ENCODE results near the gene TSPOAP1.

Gene TSPOAP1

GRCh38 chr17:58316260-58316960, 12.2 kb downstream of the TSPOAP1 start:
- no peak for DNase-seq (ENCODE audit: low spot score)

- DNase-seq (ENCODE audit: low spot score), result no peak
These were observed 12.8 kb downstream of the TSPOAP1 start for GRCh38 chr17:58315750-58316149.

GRCh38 chr17:58315281-58315711, 13.3 kb downstream of the TSPOAP1 start:
- no peak for DNase-seq (ENCODE audit: low spot score)

GRCh38 chr17:58314706-58315015, 13.9 kb downstream of the TSPOAP1 start:
- DNase-seq (ENCODE audit: low spot score), result no peak

GRCh38 chr17:58313815-58314705, 14.5 kb downstream of the TSPOAP1 start:
- no peak for DNase-seq (ENCODE audit: low spot score)

- DNase-seq (ENCODE audit: low spot score), result no peak
These were observed 15.8 kb downstream of the TSPOAP1 start for GRCh38 chr17:58312829-58313228.

- DNase-seq (ENCODE audit: low spot score), result no peak
These were observed 16.5 kb downstream of the TSPOAP1 start for GRCh38 chr17:58312021-58312630.

GRCh38 chr17:58311429-58311894, 17.1 kb downstream of the TSPOAP1 start:
- no peak for DNase-seq (ENCODE audit: low spot score)

- DNase-seq (ENCODE audit: low spot score), result no peak
These were observed 17.8 kb downstream of the TSPOAP1 start for GRCh38 chr17:58310511-58311428.

- DNase-seq (ENCODE audit: low spot score), result no peak
These were observed 18.7 kb downstream of the TSPOAP1 start for GRCh38 chr17:58309918-58310259.

GRCh38 chr17:58308985-58309917, 19.3 kb downstream of the TSPOAP1 start:
- no peak for DNase-seq (ENCODE audit: low spot score)

- DNase-seq (ENCODE audit: low spot score), result no peak
These were observed 20.2 kb downstream of the TSPOAP1 start for GRCh38 chr17:58308173-58308984.

GRCh38 chr17:58307468-58308172, 21.0 kb downstream of the TSPOAP1 start:
- DNase-seq (ENCODE audit: low spot score), result no peak

- no peak for DNase-seq (ENCODE audit: low spot score)
These were observed 22.3 kb downstream of the TSPOAP1 start for GRCh38 chr17:58306131-58306951.

GRCh38 chr17:58305626-58306025, 23.0 kb downstream of the TSPOAP1 start:
- no peak for DNase-seq (ENCODE audit: low spot score)

- DNase-seq (ENCODE audit: low spot score), result no peak
These were observed 23.7 kb downstream of the TSPOAP1 start for GRCh38 chr17:58304750-58305486.

- DNase-seq (ENCODE audit: low spot score), result peak; percentile 86
These were observed 24.4 kb downstream of the TSPOAP1 start for GRCh38 chr17:58303971-58304749.

All from AG08396 (cell line).